Left ventricle myocardium inferior (tissue), 1 donor: ENCODE results near the gene IQCN. TPM values are rescaled to one million over a fixed set of nuclear protein-coding genes. Genes with fewer than 3 reads are reported as not detected.

Experiments
- DNase-seq: peaks from one replicate; pipeline ENCODE4 v3.0.0-alpha.2; 2020
- H3K27ac ChIP-seq: fragments of 200-600 bp; replicated peaks from 2 replicates; pipeline ENCODE4 v1.8.0; 2021
- H3K27me3 ChIP-seq: fragments of 200-600 bp; 2 replicates; pipeline ENCODE4 v1.8.0; 2021; ENCODE audit warnings: low read depth
- H3K36me3 ChIP-seq: fragments of 200-600 bp; 2 replicates; pipeline ENCODE4 v1.8.0; 2021
- H3K4me1 ChIP-seq: fragments of 200-600 bp; 2 replicates; pipeline ENCODE4 v1.8.0; 2021
- H3K4me3 ChIP-seq: fragments of 200-600 bp; 2 replicates; pipeline ENCODE4 v1.8.0; 2021; ENCODE audit warnings: mild to moderate bottlenecking, moderate library complexity
- H3K9me3 ChIP-seq: fragments of 200-600 bp; replicated peaks from 2 replicates; pipeline ENCODE4 v1.8.0; 2021
- intact Hi-C: fragments of 100-400 bp; cut with micrococcal nuclease; formaldehyde crosslinking; loops from one replicate; pipeline ENCODE4 v1.11.0; 2022
- total RNA-seq: library from RNA; stranded (reverse); fragmentation: NEBNext Ultra II Directional; extraction: Animal tissue kit (Norgen Biotek cat#: 25700); gene quantifications from one replicate; pipeline ENCODE4 v1.2.1, GENCODE V29; 2021
- TF ChIP-seq, protein P1 (sequence below): fragments of 200-600 bp; IDR thresholded peaks from 2 replicates; pipeline ENCODE4 v1.8.0; 2021; ENCODE audit warnings: antibody characterized with exemption, mild to moderate bottlenecking, borderline replicate concordance
- donor health status: DM: no; HTN: yes; CAD: no; lungs with severe emphysema.

IQCN gene
- total RNA-seq, 1 donor from 2014 or later = 0.49 TPM

- no peak for DNase-seq
- TF ChIP-seq, protein P1, sequence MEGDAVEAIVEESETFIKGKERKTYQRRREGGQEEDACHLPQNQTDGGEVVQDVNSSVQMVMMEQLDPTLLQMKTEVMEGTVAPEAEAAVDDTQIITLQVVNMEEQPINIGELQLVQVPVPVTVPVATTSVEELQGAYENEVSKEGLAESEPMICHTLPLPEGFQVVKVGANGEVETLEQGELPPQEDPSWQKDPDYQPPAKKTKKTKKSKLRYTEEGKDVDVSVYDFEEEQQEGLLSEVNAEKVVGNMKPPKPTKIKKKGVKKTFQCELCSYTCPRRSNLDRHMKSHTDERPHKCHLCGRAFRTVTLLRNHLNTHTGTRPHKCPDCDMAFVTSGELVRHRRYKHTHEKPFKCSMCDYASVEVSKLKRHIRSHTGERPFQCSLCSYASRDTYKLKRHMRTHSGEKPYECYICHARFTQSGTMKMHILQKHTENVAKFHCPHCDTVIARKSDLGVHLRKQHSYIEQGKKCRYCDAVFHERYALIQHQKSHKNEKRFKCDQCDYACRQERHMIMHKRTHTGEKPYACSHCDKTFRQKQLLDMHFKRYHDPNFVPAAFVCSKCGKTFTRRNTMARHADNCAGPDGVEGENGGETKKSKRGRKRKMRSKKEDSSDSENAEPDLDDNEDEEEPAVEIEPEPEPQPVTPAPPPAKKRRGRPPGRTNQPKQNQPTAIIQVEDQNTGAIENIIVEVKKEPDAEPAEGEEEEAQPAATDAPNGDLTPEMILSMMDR = no peak
- intact Hi-C loops = no loop called here
- H3K4me3 ChIP-seq = no peak overlapping the region
- H3K4me1 ChIP-seq = no peaks in the 10 kb centered on the region
- H3K27me3 ChIP-seq = no peaks in the 10 kb centered on the region
- H3K9me3 ChIP-seq = no peaks in the 10 kb centered on the region
- no peak overlapping the region for H3K27ac ChIP-seq
- no peaks in the 10 kb centered on the region for H3K36me3 ChIP-seq
Measured at GRCh38 chr19:18264137-18264854, 10.0 kb downstream of the IQCN start.

GRCh38 chr19:18263324-18264136 lies 10.7 kb downstream of the IQCN start:
- H3K36me3 ChIP-seq = no peaks in the 10 kb centered on the region
- intact Hi-C loops = no loop called here

GRCh38 chr19:18262917-18263316 lies 11.3 kb downstream of the IQCN start:
- TF ChIP-seq, protein P1 = no peak
- intact Hi-C loops = no loop called here
- no peaks in the 10 kb centered on the region for H3K36me3 ChIP-seq

More at GRCh38 chr19:18263324-18264136, 10.7 kb downstream of the IQCN start:
- Histone ChIP-seq H3K4me1 (no peaks in the 10 kb centered on the region), H3K27me3 (no peaks in the 10 kb centered on the region), H3K27ac (no peak overlapping the region), H3K9me3 (no peaks in the 10 kb centered on the region), H3K4me3 (no peak overlapping the region)
- no peak for DNase-seq
- TF ChIP-seq, protein P1 = no peak

GRCh38 chr19:18262144-18262543 lies 12.1 kb downstream of the IQCN start:
- H3K9me3 ChIP-seq = no peaks in the 10 kb centered on the region
- H3K4me3 ChIP-seq = no peak overlapping the region
- no peaks in the 10 kb centered on the region for H3K4me1 ChIP-seq
- H3K27ac ChIP-seq = no peak overlapping the region
- intact Hi-C loops = no loop called here
- no peaks in the 10 kb centered on the region for H3K27me3 ChIP-seq
- no peaks in the 10 kb centered on the region for H3K36me3 ChIP-seq
- TF ChIP-seq, protein P1 = no peak
- no peak for DNase-seq

More at GRCh38 chr19:18262917-18263316, 11.3 kb downstream of the IQCN start:
- DNase-seq = no peak
- no peaks in the 10 kb centered on the region for H3K4me1 ChIP-seq
- no peaks in the 10 kb centered on the region for H3K27me3 ChIP-seq
- no peaks in the 10 kb centered on the region for H3K9me3 ChIP-seq
- no peak overlapping the region for H3K4me3 ChIP-seq
- no peak overlapping the region for H3K27ac ChIP-seq

GRCh38 chr19:18261474-18261873 lies 12.8 kb downstream of the IQCN start:
- DNase-seq = no peak
- Histone ChIP-seq H3K27me3 (no peaks in the 10 kb centered on the region), H3K9me3 (no peaks in the 10 kb centered on the region), H3K36me3 (no peaks in the 10 kb centered on the region), H3K27ac (no peak overlapping the region), H3K4me1 (no peaks in the 10 kb centered on the region), H3K4me3 (no peak overlapping the region)
- TF ChIP-seq, protein P1 = no peak
- intact Hi-C loops = no loop called here
